ENCODE results near the gene CATSPERB.
"Not testable (repeated sequence)": the region's sequence is repeated elsewhere in the genome, so short reads cannot be mapped to it uniquely, and the experiment has no call there.

The CATSPERB gene

DNA sequence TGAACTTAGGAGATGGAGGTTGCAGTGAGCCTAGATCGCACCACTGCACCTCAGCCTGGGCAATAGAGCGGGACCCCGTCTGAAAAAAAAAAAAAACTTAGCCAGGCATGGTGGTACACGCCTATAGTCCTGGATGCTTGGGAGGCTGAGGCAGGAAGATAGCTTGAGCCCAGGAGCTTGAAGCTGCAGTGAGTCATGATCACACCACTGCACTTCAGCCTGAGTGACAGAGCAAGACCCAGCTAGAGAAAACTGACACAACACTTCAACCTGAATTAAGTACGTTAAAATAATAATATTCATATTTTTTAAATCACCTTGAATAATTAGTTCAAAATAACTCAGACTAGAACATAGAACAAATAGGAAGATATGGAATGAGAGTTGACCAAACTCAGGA lies 5.7 kb upstream of the CATSPERB start:
- DNase-seq (ENCODE audit: low spot score) = no peak

DNA sequence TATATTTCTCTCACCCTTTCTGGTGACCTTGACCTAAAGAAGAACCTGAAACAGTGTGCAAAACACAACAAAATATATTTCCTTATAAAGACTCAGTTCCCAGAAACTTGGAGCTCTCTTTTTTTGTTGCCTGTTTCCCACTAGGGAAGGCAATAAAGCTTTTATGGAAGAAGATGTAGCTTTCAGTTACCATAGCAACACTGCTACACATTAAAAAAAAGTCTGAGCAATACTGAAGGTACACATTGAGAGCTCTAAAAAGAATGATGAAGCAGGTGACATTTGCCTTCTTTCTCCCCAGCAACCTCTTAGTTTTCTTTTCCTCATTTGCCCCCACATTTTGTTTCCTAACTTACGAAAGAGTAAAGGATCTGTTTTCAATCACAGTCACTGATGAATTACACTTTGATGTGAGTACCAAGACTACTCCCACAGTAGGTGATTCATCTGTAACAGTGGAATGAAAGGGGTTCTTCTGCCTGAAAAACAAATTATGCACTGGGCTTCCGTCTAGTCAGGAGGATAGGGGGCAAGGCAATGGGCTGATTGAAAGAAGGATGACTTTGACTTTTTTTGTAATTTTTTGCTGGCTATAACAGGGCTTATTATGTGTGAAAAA lies 1.1 kb upstream of the CATSPERB start:
- no peak for DNase-seq (ENCODE audit: low spot score)

DNA sequence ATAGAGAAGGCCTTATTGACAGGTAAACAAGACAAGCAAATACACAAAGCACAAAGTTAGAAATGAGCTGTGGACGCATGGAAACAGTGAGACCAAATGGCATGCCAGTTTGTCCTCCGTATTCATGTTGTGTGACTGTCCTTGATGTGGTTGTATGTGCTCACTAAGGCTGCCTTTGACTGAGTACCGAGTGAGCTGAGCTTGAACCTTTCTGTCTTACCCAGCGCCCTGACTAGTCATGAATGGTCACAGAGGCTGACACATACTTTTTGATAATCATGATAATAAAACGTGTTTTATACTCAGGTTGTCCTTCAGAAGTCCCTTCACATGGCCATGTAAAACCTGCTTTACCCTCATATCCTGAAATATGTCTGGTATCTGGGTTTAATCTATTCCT lies 553 bp upstream of the CATSPERB start:
- DNase-seq (ENCODE audit: low spot score) = no peak

DNA sequence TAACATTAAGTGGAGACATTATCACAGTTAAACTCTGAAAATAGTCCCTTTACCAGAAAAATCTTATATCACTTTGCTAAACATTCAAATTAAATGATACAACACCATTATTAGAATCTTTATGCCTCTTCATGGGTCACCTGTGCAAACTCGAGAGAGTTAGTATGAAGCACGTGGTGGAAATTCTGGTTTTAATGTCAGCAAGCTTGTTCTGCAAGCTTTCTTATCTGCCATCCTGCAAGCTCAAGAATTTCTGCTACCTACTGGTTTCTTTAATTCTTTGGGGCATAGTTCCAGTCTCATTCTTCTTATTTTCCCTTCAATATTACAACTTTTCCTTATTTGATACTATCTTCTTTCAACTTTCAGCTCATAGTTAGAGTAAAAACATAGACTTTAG lies 868 bp downstream of the CATSPERB start:
- DNase-seq (ENCODE audit: low spot score) = no peak

DNA sequence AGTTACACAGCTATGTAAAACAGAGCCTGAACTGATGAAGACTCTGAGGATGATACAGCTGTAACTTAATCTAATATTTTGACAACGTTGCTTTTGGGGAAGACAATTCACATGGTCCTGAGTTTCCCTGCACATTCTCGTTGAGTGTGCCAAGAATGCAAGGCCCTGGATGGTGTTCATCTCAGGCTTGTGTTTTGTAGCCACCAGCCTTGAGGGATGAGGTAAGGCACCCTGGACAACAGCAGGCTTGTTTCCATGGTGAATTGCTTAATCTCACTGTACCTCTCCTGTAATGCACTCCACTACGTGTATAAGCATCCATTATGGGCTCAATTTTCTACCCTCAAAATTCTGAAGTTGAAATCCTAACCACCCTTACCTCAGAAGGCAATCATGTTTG lies 2.1 kb downstream of the CATSPERB start:
- DNase-seq (ENCODE audit: low spot score) = no peak

DNA sequence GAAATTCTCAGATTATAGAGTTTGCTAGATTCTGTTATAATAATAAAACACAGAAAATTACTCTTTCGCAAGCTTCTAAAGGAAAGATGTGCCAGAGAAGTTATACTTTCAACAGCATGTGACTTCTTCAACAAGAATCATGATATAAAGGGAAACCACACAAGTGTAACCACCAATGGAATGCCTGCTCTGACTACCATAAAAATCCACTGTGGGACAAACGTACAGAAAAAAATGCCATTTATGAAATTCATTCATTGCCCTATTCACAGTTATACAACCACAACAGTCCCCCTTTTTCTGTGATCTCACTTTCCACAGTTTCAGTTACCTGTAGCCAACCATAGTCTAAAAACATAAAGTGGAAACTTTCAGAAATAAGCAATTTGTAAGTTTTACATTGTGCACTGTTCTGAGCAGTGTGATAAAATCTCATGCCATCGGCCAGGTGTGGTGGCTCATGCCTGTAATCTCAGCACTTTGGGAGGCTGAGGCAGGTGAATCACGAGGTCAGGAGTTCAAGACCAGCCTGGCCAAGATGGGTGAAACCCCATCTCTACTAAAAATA lies 3.2 kb downstream of the CATSPERB start:
- DNase-seq (ENCODE audit: low spot score) = no peak

DNA sequence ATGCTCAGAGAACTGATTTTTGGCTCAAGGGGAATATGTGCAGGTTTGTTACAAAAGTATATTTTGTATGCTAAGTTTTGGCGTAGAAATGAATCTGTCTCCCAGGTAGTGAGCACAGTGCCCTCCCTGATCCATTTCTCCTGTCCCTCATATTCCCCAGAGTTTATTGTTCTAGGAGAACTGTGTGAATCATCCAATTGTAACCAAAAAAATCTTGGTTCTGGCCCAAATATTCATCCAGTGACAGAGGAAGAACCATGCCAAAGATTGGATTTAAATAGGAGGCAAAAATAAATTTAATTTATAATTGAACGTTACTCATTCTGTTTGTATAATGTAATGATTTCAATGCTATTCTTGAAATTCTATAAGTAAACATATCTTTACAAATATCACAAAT lies 4.8 kb downstream of the CATSPERB start:
- no peak for DNase-seq (ENCODE audit: low spot score)

DNA sequence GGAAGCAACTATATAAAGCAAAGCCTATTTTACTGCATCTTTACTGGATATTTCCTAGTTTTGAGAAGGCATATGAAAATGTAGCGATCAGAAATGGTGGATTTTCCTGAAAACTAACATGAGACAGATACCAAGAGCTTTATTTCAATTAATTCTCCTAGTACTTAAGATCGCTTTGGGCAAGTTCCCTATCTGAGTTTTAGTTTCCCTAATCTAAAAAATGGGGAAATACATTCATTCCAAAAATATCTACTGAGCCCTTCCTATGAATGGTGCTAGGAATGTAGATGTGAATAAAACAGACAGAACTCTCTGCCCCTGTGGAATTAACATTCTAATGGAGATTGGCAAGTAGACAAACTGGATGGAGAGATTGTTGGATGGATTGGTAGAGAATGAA lies 8.4 kb downstream of the CATSPERB start:
- no peak for DNase-seq (ENCODE audit: low spot score)

DNA sequence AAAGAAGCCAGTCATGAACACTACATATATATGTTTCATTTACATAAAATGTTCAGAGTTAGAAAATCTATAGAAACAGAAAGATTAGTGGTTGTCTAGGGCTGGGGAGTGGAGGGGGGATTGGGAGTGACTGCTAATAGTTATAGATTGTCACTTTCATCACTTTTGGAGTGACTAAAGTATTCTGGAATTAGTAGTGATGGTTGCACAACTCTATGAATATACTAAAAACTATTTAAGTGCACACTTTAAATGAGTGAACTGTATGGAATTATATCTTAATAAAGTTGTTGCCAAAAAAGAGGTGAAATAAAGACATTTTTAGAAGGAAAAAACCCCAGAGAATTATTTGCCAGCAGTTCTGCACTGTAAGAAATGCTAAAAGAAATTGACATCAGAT lies 9.5 kb downstream of the CATSPERB start:
- no peak for DNase-seq (ENCODE audit: low spot score)

DNA sequence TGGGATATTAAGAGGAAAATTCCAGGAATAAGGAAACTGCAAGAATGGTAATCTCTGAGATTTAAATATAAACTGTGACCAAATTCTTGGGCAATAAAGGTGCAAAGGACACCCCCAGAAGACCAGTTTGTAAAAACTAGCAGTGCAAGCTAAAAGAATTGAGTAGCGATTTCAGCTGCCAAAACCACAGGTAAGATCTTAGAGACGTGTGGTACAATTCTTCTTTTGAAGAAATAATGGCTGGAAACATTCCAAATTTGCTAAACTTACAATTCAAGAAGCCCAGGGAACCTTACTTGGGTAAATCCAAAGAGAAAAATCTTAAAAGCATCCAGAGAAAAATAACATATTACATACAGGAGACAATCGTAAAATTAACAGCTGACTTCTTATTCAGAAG lies 12.0 kb downstream of the CATSPERB start:
- no peak for DNase-seq (ENCODE audit: low spot score)

DNA sequence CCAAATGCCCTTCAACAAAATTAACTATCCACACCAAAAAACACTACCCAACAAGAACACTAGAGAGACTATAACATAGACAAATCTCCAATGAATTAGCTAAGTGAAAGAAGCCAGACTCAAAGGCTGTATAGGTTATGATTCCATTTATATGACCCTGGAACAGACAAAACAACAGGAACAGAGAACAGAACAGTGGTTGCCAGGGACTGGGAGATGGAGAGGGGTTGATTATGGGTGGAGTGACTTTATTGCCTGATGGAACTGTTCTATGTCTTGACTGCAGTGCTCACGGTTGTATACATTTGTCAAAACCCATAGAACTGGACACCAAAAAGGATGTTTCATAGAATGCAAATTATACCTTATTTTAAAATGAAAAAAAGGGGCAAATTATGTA lies 14.9 kb downstream of the CATSPERB start:
- no peak for DNase-seq (ENCODE audit: low spot score)

DNA sequence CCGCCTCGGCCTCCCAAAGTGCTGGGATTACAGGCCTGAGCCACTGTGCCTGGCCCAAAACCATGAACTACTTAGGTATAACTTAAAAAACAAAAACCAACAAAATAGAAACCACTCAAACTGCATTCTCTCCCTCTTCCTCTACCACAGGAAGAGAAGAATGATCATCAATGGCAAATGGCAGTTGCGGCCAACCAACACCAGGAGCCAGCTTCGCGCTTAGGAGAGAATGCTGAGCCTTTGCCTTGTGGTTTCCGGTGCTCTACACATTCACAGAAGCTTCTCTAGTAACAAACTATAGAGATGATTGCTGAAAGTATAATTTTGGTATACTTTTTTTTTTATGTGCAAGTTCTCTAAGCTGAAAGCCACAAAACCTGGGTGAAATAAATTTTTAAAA lies 17.1 kb downstream of the CATSPERB start:
- DNase-seq (ENCODE audit: low spot score) = no peak

DNA sequence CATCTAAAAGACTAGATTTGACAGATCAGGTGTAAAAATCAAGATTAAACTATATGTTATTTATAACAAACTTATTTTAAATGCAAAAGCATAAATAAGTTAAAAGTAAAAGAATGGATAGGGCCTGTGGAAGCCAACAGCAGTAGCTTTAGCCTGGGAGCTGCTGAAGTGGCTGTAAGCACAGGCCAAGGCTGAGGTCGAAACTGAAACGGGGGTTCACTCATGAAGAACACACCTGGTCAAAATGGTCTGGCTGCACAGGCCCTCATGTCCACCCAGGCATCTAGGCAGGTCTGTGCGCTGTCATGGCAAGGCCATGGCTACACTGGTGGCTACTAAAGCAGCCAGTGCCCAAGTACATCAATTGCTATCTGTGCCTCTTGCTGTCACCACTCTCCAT lies 23.1 kb downstream of the CATSPERB start:
- DNase-seq (ENCODE audit: low spot score) = no peak

DNA sequence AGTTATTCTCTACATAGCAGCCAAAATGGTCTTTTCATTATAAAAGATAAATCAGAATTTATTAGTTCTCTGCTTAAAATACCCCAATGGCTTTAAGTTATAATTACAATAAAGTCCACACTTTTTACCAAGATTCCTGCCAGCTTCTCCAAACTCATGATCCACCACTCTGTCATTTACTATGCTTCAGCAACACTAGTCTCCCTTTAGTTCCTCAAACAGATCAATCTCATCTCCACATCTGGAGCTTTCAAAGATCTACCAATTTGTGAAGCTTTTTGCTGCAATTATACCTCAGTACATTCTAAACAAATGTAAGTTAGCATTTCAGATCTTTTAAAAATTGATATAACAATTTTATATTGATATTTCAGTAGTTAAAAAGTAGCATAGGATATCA lies 24.9 kb downstream of the CATSPERB start:
- no peak for DNase-seq (ENCODE audit: low spot score)

DNA sequence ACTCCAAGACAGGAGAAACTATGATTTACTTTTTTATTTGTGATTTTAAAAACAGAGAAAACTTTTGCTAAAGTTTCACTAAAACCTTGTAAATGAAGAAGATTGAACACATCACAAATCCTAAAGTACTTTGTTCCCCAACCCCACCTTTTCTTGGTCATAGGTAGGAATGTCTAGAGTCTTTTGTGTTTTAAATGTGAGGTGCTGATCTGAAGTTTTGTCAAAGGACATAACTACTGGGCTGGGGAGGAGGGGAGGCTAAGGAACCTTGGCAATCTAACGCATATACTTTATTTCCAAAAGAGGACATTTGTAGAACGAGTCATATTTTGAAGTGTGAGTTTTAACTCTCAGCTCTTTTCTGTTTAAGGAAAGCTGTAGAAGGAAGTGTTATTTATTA lies 37.2 kb downstream of the CATSPERB start:
- DNase-seq (ENCODE audit: low spot score) = no peak

DNA sequence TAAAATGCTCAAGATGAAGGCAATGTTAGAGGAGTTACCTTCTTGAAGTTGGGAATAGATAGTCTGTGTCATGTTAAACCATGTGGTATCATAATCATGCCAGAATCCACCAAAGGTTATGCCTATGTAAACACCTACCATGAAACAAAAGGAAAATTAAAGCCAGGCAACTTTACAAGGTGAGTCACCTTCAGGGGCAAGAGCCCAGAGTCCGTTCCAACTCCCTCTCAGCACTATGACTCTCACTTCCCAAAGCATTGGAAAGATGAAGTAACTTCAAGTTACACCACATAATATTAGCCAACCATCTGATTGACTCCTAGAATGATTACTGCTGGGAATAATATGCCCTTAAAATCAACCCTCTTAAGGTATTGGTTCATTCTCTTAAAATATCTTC lies 38.5 kb downstream of the CATSPERB start:
- no peak for DNase-seq (ENCODE audit: low spot score)

DNA sequence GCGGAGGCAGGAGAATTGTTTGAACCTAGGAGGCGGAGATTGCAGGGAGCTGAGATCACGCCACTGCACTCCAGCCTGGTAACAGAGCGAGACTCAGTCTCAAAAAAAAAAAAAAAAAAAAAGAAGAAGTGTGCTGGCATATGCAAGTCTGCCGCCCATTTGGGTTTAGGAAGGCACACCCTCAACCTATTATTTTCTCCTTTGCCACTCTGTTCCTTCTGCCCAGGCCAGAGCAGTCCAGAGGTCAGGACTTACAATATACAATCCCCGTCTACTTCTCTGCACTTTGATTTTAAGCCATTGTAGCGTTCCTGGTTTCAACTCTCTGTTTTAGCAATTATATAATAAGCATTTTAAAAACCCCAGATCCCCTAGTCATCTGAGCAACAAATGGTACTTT lies 39.8 kb downstream of the CATSPERB start:
- no peak for DNase-seq (ENCODE audit: low spot score)

DNA sequence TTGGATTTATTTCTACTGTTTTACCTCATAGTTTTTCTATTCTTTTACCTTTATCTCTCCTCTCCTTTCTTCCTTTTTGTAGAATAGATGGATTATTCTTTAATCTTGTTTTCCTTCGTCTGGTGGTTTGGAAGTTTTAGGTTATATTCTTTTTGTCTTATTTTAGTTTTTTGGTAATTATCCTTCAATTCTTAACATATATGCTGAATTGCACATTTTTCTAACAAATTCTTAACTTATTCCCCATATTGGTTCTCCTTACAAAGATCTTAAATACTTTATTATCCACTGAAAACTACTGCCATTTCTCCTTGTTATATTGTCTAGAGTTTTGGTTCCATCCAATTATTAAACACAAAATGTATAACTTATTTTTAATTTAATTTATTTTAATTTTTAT lies 42.3 kb downstream of the CATSPERB start:
- no peak for DNase-seq (ENCODE audit: low spot score)

DNA sequence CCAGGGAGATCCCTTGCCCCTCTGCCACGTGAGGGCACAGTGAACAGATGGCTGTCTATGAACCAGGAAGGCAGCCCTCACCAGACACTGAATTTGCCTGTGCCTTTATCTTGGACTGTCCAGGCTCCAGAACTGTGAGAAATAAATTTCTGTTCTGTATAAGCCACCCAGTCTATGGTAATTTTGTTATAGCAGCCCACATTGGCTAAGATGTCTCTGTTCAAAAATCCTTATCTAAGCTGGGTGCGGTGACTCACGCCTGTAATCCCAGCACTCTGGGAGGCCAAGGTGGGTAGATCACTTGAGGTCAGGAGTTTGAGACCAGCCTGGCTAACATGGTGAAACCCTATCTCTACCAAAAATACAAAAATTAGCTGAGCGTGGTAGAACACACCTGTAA lies 44.5 kb downstream of the CATSPERB start:
- DNase-seq (ENCODE audit: low spot score) = not testable (repeated sequence)

DNA sequence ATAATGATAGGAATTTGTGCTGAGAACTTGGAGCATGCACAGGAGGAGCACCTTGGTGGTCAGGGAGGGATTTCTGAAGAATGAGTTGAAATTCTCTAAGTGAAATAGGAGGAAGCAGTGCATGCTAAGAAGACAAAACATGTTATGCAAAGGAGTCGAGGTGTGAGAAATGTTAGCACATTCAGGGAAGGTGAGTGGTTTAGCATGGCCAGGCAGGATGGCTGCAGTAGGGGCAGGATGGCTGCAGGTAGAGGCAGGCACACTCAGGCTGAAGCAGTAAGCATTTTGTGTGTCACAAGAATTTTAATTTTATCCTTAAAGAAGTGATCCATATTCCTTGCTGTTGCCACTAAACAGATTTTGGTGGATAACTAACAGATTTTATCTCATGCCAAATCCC lies 46.3 kb downstream of the CATSPERB start:
- no peak for DNase-seq (ENCODE audit: low spot score)

DNA sequence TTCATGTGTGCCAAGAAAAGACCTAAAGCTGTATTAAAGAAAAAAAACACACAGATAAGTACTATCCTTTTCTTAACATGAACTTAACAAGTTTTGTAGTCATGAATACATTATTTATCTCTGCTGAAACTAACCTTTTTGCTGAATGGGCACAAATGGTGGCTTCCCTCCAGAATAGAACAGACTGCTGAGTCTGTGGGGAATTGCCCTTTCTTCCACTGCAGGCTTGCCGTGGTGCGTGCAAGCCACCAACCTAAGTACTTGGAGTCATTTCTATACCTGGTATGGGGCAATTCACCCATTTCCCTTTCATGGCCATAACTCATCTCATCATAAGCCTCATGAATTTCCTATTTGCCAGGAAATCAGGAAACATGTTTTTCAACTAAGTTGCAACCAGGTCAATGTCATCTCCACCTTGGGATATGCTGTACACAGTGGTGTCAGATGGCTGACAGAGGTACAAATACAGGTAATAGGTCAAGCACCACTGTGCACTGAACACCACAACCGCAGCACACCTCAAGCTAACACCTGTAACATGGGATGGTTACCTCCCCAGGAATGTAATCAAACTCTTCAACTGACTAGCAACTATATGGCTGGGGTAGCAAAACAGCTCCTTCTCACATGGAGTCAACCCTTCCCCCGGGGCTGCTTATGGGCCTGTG lies 49.9 kb downstream of the CATSPERB start:
- DNase-seq (ENCODE audit: low spot score) = no peak

DNA sequence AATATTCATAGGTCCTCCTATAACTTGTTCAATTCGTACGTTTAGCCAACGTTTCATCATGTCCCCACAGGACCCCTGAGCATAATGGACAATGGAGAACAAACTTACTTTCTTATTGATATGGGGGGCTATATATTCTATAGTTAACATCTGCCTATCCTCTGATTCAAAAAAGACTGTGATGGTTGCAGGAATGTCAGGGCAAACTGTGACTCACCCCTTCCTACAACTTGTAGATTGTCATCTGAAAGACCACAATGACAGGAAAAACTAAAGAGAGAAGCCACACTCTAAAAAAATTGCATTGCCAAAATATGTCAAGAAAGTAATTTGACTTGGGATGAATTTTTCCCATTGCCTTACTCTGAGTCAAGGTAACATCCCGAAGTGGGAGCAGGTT lies 50.8 kb downstream of the CATSPERB start:
- DNase-seq (ENCODE audit: low spot score) = no peak

DNA sequence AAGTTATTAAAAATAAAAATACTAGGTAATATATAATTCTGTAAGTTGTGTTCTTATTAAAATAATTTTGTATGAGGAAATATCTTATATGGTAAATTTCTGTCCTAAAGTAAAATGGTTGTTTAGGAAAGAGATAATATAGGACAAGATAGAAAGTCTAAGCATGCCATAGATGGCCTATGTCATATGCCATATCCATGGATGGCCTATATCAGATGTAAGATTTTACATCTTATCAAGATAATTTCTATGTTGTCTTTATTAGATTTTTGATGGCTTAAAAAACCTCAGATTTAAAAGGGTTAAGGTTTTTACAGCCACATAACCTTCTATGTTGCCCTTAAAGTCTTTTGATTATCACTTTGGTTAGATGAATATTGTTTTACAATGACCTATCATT lies 52.6 kb downstream of the CATSPERB start:
- DNase-seq (ENCODE audit: low spot score) = no peak

DNA sequence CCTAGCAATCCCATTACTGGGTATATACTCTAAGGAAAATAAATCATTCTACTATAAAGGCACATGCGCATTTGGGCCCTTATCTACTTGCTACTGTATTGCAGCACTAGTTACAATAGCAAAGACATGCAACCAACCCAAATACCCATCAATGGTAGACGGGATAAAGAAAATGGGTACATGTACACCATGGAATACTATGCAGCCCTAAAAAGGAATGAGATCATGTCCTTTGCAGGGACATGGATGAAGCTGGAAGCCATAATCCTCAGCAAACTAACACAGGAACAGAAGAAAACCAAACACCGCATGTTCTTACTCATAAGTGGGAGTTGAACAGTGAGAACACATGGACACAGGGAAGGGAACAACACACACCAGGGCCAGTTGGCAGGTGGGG lies 54.2 kb downstream of the CATSPERB start:
- DNase-seq (ENCODE audit: low spot score) = not testable (repeated sequence)
